Caco-2 (cell line): Measurements from ENCODE around the gene GPR32. TPM values are rescaled to one million over a fixed set of nuclear protein-coding genes. Genes with fewer than 3 reads are reported as not detected.

Experiments
- BruUV-seq: library from RNA; stranded (reverse); fragments of 400-500 nt; replicated peaks from 2 replicates; lab custom pipeline; 2021; lab: Mats Ljungman, UMichigan
- CTCF ChIA-PET: fragments of 300-600 bp; sonication (Branson Sonifier 250); formaldehyde crosslinking; loops from one replicate; lab custom pipeline; 2022; ENCODE audit warnings: antibody characterized with exemption; lab: Charles Lee
- POLR2A ChIA-PET: fragments of 300-600 bp; sonication (Branson Sonifier 250); formaldehyde crosslinking; loops from one replicate; lab custom pipeline; 2022; ENCODE audit warnings: antibody characterized with exemption; lab: Charles Lee
- DNase-seq, 2 experiments: peaks; one replicate each; pipeline versions ENCODE4 v3.0.0 to v3.0.0-alpha.2; 2020 to 2022
- H3K27me3 ChIP-seq: replicated peaks from 2 replicates; pipeline ENCODE4 v1.6.0; 2011; ENCODE audit warnings: low read length; ENCODE audit not compliant: control insufficient read depth, insufficient read depth
- H3K36me3 ChIP-seq: 2 replicates; pipeline ENCODE4 v1.5.1; 2011; ENCODE audit warnings: low read length; ENCODE audit not compliant: control insufficient read depth, insufficient read depth
- H3K4me1 ChIP-seq: fragments of 250-450 bp; sonication (Bioruptor Pico); 2 replicates; pipeline ENCODE4 v1.5.1; 2020; ENCODE audit warnings: mild to moderate bottlenecking
- H3K4me3 ChIP-seq: 2 replicates; pipeline ENCODE4 v1.5.1; 2011; ENCODE audit warnings: low read depth, mild to moderate bottlenecking, control low read depth, low read length
- H3K9me3 ChIP-seq: fragments of 250-450 bp; sonication (Bioruptor Pico); 2 replicates; pipeline ENCODE4 v1.5.1; 2020; ENCODE audit warnings: mild to moderate bottlenecking, moderate library complexity
- H3K27ac Mint-ChIP-seq: one replicate; pipeline ENCODE4 v1.8.0; 2022; ENCODE audit warnings: mixed read lengths; ENCODE audit not compliant: unreplicated experiment
- H3K27me3 Mint-ChIP-seq: one replicate; pipeline ENCODE4 v1.8.0; 2022; ENCODE audit warnings: mixed read lengths; ENCODE audit not compliant: insufficient read depth, unreplicated experiment
- H3K36me3 Mint-ChIP-seq: one replicate; pipeline ENCODE4 v1.8.0; 2022; ENCODE audit warnings: mild to moderate bottlenecking, mixed read lengths; ENCODE audit not compliant: insufficient read depth, unreplicated experiment
- H3K4me1 Mint-ChIP-seq: one replicate; pipeline ENCODE4 v1.8.0; 2022; ENCODE audit warnings: low read depth, mixed read lengths; ENCODE audit not compliant: unreplicated experiment
- H3K4me3 Mint-ChIP-seq: one replicate; pipeline ENCODE4 v1.8.0; 2022; ENCODE audit warnings: mild to moderate bottlenecking, moderate library complexity, mixed read lengths; ENCODE audit not compliant: unreplicated experiment
- H3K9me3 Mint-ChIP-seq: one replicate; pipeline ENCODE4 v1.8.0; 2022; ENCODE audit warnings: mixed read lengths; ENCODE audit not compliant: unreplicated experiment
- CTCF ChIP-seq, 2 experiments: fragments of 200-600 bp in 1 of 2; IDR thresholded peaks; 1 replicate in 1 of 2; 2 replicates in 1 of 2; pipeline versions ENCODE4 v1.5.1 to v1.8.0; 2011 to 2022; ENCODE audit warnings: antibody characterized with exemption in 1 of 2, control low read depth in 1 of 2, inconsistent platforms in 1 of 2, low read depth in 1 of 2, low read length in 1 of 2, mild to moderate bottlenecking in 1 of 2, moderate library complexity in 1 of 2; ENCODE audit not compliant: insufficient read depth in 1 of 2, severe bottlenecking in 1 of 2, unreplicated experiment in 1 of 2
- intact Hi-C: fragments of 100-400 bp; cut with micrococcal nuclease; formaldehyde crosslinking; loops from one replicate; pipeline ENCODE4 v1.10.0; 2022; ENCODE audit not compliant: unreplicated experiment
- total RNA-seq: library from RNA; stranded (reverse); gene quantifications from 2 replicates; pipeline ENCODE4 v1.2.3, GENCODE V29; 2022

Gene GPR32
- total RNA-seq, 1 experiment from 2014 or later = not detected

GRCh38 chr19:50778906-50779430 is 8.7 kb downstream of the GPR32 start:
- Histone ChIP-seq H3K27me3 (no peaks in the 10 kb centered on the region), H3K9me3 (0 out of 2 replicates have a peak, but pooled peaks cover 4% of the 10 kb centered on the region), H3K4me3 (no peak overlapping the region), H3K36me3 (no peaks in the 10 kb centered on the region), H3K4me1 (peaks cover 7% of the 10 kb centered on the region; the same call in 1 of the 2 replicates)
- H3K27ac Mint-ChIP-seq = no peak overlapping the region
- H3K9me3 Mint-ChIP-seq = no peaks in the 10 kb centered on the region
- peaks cover 15% of the 10 kb centered on the region for H3K36me3 Mint-ChIP-seq
- TF ChIP-seq CTCF (IDR thresholded peaks at IDR 0.05; ENCODE audit: insufficient read depth in 1 of 2, low read depth in 1 of 2, low read length in 1 of 2, severe bottlenecking in 1 of 2, unreplicated experiment in 1 of 2) = no peak
- no peaks in the 10 kb centered on the region for H3K4me1 Mint-ChIP-seq
- ChIA-PET CTCF (interaction anchor here (0.6 to 0.9 kb wide), 2 partner anchors 213 to 222 kb away, joined by 3 to 4 read pairs; no protein-coding TSS in a partner anchor), POLR2A (no interaction called here)
- intact Hi-C loops = loop anchor here (1.0 kb wide), 1 partner anchor 74 kb away; no protein-coding TSS in a partner anchor
- BruUV-seq = no TSS peak
- H3K27me3 Mint-ChIP-seq = peaks cover 27% of the 10 kb centered on the region
- no peak overlapping the region for H3K4me3 Mint-ChIP-seq
- no peak for DNase-seq

GRCh38 chr19:50779504-50780457 is 9.5 kb downstream of the GPR32 start:
- H3K36me3 Mint-ChIP-seq = peaks cover 21% of the 10 kb centered on the region
- no peak overlapping the region for H3K27ac Mint-ChIP-seq
- intact Hi-C loops = loop anchor here (5.0 kb wide), 1 partner anchor 57 kb away; the partner anchor contains the start of gene CLEC11A
- Histone ChIP-seq H3K36me3 (no peaks in the 10 kb centered on the region), H3K4me3 (no peak overlapping the region), H3K9me3 (0 out of 2 replicates have a peak, but pooled peaks cover 4% of the 10 kb centered on the region), H3K27me3 (no peaks in the 10 kb centered on the region), H3K4me1 (peaks cover 7% of the 10 kb centered on the region; the same call in 1 of the 2 replicates)
- H3K27me3 Mint-ChIP-seq = peaks cover 27% of the 10 kb centered on the region
- no peak overlapping the region for H3K4me3 Mint-ChIP-seq
- no peaks in the 10 kb centered on the region for H3K4me1 Mint-ChIP-seq
- no peak for DNase-seq
- H3K9me3 Mint-ChIP-seq = no peaks in the 10 kb centered on the region
- no peak for TF ChIP-seq CTCF (IDR thresholded peaks at IDR 0.05; ENCODE audit: insufficient read depth in 1 of 2, low read depth in 1 of 2, low read length in 1 of 2, severe bottlenecking in 1 of 2, unreplicated experiment in 1 of 2)
- ChIA-PET POLR2A (no interaction called here), CTCF (interaction anchor here (0.5 to 1.8 kb wide), 3 partner anchors 59 to 223 kb away, joined by 3 to 11 read pairs (median 3); no protein-coding TSS in a partner anchor)
- BruUV-seq = no TSS peak
